Mesangial cell (primary cell): ENCODE results near the gene PPP1R12A. TPM values are rescaled to one million over a fixed set of nuclear protein-coding genes. Genes with fewer than 3 reads are reported as not detected.

Experiments
- total RNA-seq: library from RNA; depleted of rRNA; stranded (reverse); fragments of >200 nt; gene quantifications from 2 replicates; pipeline ENCODE4 v1.2.3, GENCODE V29; 2015

The PPP1R12A gene
- 24.9 and 26.0 TPM in 2 replicates for total RNA-seq

DNA sequence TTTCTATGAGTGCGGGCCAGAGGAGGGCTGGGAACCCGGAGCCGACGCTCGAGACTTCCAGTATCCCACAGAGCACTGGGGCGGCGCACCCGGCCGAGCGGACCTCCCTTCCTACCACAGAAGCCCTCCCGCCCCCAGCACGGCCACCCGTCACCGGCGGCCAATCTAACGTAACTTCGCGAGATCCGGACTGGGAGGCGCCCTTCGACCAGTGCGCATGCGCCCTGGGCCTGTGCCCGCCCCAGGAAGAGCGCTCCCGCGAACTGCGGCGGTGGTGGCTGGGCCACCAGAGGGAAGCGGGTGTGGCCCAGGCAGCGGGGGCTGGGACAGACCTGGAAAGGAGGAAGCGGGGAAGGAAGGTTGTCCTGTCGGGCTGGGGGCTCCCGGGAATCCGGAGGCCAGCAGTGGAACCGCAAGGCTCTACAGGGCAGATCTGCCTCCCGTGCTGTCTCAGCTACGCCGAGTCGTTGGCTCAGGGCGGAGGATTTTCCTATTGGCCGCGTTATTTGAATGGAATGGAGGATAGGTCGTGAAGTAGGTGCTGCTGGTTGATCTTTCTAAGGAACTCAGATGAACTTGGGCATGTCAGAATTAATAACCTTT is at the start of gene PPP1R12A:
TSS of gene PPP1R12A (minus strand) at position 77 of the 603 bp plus-strand sequence. CDS start 166 bp downstream, outside the sequence.

Other genes starting within 250 kb of the PPP1R12A start
- 57.4 and 102 TPM in 2 replicates for gene PAWR, start 244.1 kb downstream of the PPP1R12A start, total RNA-seq
- gene OTOGL, start 164.4 kb upstream of the PPP1R12A start, total RNA-seq: under 0.01 TPM in 1 of 2 replicates, not detected in the other